ENCODE measurements around the gene TBCD.

DNA sequence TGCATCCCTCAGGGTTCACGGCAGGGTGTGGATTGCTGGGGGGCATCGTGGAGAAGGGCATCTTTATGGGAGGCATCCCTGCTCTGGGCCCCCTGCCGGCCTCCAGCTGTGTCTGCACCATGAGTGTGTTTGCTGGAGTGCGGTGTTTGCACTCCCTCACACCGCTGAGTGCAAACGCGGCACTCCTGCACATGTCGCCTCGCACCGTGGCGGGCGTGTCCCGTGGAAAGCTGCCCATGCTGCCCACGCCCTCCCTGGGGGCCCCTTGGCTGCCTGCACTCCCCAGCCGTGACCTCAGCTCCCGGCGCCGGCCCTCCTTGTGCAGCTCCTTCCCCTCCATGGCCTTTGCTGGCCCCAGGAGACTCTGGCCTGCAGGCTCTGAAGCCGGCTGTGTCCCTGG lies 162.5 kb downstream of the TBCD start:
- TF ChIP-seq CTCF (IDR thresholded peaks at IDR 0.05), result peak in 2 of 4 experiments; percentile 48 to 50
- TF ChIP-seq POLR2A (IDR thresholded peaks at IDR 0.05), result no peak
- TF ChIP-seq POLR2AphosphoS5 (IDR thresholded peaks at IDR 0.05), result no peak
